T follicular helper cell (primary cell): ENCODE data around the gene SCGB3A2.
"Not testable (repeated sequence)": the region's sequence is repeated elsewhere in the genome, so short reads cannot be mapped to it uniquely, and the experiment has no call there.

ENCODE experiments used
- DNase-seq: peaks from one replicate; pipeline ENCODE4 v3.0.0-alpha.2; 2020; ENCODE audit warnings: low read depth

Gene SCGB3A2

DNA sequence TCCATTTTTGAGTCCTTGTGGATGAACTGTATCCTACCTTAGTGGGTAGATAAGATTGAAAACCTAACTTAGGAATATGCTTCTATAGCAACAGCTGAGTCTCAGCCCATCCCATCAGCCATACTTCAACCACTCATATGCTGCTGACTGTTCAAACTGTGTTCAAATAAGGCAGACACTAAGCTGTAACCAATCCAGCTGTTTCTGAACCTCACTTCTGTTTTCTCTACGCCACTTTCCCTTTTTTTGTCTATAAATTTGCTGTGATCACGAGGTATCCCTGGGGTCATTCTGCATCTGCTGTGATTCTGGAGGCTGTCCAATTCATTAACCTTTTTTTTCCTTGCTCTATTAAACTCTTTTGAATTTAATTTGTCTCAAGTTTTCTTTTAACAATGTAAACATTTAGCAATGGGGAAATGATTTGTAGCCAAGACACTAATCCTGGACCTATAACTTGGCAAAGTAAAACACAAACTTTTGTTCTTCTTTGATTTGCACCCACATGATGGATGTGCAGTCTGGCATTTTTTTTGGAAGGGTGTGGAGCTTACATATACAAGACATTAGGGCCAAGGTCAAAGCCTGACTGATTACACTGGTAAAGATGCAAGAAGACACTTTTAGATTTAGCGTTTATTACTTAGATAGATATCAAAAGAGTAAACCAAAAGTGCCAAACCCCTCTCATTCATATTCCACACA is 14.9 kb upstream of the SCGB3A2 start:
- DNase-seq: no peak

DNA sequence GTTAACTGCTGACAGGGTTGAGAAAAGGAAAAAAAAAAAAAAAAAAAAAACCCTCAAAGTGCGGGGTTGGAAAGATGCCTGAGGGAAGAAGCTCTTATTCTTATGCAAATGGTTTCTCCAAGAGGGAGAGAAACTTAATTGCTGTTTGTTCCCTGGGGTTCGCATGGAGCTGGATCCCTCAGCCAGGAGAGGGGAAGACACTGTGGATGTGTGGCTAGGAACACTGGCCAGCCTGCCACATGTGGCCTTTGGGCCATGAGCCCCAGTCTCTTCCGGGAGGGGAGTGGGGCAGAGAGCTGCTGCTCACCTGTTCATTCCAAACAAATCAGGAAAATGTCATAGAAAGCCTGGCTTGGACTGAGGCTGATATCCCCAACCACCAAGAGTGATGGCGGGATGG is 9.4 kb upstream of the SCGB3A2 start:
- no peak for DNase-seq

DNA sequence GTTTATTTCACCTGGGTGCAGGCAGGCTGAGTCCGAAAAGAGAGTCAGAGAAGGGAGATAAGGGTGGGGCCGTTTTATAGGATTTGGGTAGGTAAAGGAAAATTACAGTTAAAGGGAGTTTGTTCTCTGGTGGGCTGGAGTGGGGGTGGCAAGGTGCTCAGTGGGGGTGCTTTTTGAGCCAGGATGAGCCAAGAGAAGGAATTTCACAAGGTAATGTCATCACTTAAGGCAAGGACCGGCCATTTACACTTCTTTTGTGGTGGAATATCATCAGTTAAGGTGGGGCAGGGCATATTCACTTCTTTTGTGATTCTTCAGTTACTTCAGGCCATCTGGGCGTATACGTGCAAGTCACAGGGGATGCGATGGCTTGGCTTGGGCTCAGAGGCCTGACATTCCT is 8.6 kb upstream of the SCGB3A2 start:
- DNase-seq: not testable (repeated sequence)

- DNase-seq: not testable (repeated sequence)
These were observed 6.4 kb upstream of the SCGB3A2 start for GRCh38 chr5:147871980-147872549.

DNA sequence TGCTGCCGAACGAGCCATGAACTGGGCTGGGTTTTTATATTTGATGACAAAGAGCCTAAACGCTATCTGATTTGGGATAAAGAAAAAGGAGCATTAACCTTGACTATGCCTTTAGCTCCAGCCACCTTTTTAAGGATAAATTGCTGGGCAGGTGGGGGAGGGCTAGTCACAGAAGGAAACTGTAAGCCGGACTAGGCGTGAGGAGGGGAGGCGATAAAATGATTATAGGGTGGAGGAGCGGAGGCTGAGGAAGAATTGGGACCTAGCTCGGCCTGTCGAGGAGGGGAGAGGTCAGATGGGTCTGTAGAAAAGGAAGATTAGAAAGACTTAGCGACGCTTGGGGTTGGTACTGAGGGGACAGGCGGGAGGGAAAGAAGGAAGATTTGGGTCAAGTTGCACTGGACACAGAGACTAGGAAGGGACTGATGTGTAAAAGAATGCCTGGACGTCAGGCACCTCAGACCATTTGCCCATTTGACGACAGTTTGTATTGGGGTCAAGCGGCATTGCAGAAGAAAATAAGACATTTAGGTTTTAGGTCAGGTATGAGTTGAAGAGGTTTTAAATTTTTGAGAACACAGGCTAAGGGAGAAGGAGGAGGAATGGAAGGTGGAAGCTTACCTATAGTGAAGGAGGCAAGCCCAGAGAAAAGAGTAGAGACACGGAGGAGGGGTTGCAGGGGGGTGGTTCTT is 5.6 kb upstream of the SCGB3A2 start:
- DNase-seq: not testable (repeated sequence)

GRCh38 chr5:147874118-147874875 is 4.2 kb upstream of the SCGB3A2 start:
- not testable (repeated sequence) for DNase-seq

GRCh38 chr5:147874910-147875367 is 3.6 kb upstream of the SCGB3A2 start:
- DNase-seq: no peak

DNA sequence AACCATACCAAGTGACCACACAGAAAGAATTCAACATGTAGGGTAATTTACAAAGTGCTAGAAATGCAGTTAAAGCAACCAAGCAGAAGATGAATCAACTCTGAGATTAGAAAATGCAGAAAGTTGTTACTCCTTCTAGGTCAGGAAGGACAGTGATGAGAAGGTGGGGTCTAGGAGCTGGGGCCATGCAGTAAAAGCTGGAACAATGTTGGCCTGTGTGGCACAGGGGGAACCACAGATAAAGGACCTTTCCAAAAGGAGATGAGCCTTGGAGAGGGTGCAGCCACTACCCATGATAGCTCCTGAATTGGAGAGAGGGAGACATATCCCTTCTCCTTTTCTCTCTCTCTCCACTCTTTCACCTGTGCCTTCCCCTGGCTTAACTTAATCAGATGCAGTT is 2.4 kb upstream of the SCGB3A2 start:
- DNase-seq: no peak

DNA sequence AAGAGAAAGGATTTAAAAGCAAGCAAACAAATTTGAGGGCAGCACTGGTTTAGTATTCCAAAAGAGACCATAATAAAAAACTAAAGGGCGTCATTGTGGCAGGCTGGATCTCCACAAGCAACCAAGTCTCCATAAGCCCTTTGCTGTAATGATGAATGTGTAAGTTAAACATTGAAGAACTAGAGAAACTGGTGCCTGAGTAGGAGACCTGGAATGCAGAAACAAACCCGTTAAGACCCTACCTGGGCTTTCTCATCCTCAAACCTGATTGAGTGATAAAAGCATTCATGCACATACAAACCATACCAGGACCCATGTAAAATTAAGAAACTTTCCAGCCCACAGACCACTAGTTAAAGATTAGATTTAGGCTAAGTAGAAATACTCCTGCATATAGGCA is 1.9 kb upstream of the SCGB3A2 start:
- no peak for DNase-seq

- no peak for DNase-seq
These were observed 1.3 kb downstream of the SCGB3A2 start for GRCh38 chr5:147879784-147880183.

GRCh38 chr5:147880487-147880886 is 2.0 kb downstream of the SCGB3A2 start:
- DNase-seq: no peak

DNA sequence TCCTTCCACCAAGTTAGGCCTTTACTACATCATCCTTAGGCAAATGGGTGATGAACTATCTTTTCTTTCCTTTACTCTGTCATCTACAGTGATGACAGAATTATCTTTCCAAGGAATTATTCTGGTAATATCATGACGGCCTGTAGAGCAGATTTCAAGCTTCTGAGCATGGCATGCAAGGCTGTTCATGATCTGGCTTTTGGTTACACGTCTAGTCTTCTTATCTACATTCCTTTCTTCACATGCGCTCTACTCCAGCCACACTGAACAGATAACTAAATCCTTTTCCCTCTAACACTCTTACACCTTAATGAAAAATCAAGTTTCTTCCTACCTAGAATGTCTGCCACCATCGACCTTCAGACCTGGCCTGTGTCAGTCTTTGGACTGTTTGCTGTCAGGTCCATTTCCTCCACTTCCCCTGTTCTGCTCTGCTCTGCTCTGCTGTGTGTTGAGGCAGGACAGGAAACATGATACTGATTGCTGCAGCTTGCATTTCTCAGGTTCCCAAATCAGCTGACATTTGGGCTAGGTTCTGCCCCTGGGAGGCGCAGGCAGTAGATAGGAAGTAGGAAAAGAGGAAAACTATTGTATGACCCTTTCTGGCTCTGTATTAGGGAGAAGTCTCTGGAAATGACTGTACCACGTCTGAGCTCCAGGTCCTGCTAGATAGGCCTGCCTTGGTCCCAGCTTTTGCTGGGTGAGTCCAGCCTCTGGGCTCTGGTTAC is 4.2 kb downstream of the SCGB3A2 start:
- no peak for DNase-seq

DNA sequence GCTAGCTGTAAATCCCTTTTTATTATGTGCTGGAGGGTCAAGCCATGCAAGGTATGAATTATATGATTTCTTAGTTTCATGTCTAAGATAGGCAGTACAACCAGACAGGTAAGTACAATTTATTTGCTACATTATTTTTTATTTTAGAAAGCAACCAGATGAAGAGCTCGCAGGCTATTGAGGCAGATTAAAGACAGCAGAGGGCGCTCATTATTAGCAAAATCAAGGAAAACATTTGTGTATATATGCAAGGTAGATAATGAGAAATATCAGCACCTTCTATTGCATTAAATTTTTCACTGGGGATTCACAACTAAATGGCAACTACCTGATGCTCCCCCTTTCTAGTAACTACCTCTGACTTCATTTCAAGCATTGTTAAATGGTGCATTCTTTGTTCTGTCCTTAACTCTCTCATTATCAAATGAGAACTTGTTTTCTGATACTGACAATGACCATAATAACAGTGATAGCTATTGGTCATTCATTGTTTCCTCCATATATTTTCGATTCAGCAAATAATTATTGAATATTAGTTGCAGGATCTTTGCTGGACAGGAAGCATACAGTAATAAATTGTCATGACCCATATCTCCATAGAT is 8.6 kb downstream of the SCGB3A2 start:
- DNase-seq: no peak

DNA sequence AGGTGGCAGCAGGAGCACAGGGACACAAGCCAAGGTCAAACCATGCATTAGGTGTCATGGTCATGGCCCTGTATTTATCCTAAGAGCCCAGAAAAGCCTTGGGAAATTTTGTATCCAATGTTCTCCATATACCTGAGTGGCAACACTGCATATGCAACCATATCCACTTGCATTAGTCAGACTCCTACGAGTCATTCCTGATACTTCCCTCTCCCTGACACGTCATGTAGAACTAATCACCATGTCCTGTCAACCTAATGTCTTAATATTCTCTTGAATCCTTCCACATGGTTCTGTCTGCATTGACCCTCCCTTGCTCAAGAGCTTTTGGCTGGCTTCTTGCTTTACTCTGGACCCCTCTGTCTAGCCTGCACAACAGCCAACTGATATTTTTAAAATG is 9.4 kb downstream of the SCGB3A2 start:
- no peak for DNase-seq

GRCh38 chr5:147892696-147893296 is 14.3 kb downstream of the SCGB3A2 start:
- no peak for DNase-seq

- no peak for DNase-seq
These were observed 15.3 kb downstream of the SCGB3A2 start for GRCh38 chr5:147893820-147894219.

DNA sequence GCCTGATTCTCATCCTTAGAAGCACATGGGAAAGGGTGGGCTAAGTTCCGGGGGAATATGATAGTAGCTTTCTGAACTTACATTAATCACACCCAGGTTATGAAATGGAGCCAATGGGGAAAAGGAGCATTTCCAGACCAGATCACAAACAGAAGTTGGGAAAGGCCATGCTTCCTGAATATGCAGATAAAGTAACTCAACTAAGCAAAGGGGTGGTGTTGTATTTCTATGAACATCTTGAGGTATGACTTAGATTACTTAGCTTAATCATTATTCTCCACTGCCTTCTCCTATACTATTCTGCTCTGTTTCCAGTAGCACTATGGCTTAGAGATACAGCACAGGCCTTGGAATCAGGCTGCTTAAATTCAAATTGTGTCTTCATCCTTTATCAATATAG is 17.4 kb downstream of the SCGB3A2 start:
- no peak for DNase-seq

DNA sequence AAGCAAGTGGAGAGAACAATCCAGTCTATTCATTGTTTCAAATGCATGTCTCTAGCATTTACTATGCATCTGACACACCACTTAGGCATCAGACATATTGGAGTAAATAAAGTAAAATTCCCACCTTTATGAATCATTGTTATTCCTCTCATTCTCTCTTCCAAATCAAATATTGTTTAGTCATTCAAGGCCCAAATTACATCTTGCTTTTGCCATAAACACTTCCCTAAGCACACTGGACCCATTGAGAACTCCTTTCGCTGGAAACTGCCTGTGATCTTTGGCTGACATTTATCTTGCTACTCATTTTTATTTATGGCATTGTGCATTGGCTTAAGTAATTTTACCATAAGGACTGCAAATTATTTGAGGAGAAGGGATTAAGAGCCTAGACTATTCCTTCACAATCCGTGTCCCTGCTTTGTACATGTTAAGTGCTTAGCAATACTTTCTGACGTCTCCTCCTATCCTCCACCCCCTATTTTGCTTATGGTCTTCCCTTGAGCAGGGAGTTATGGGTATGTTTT is 20.4 kb downstream of the SCGB3A2 start:
- DNase-seq: no peak

GRCh38 chr5:147901599-147902039 is 23.1 kb downstream of the SCGB3A2 start:
- no peak for DNase-seq

DNA sequence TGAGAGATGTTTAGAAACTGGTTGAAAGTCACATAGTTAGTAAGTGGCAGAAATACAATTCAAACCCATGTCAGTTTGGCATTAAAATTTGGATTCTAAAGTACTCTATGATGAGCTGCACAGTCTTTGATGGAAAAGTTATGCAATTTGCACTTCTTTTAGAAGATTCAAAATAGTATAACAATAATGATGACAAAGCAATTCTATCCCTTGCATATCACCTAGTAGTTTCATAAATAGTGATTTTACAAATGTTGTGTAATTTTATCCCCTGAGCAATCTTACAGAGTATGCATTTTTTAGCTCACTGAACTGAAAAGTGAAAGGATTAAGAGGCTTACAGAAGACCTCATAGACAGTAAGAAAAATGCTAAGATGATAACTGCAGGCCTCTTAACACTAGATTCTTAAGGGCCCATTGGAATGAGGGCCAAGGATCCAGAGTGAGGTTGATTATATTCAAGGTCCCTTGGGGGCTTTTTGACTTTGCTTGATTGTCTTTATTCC is 24.2 kb downstream of the SCGB3A2 start:
- no peak for DNase-seq
